Measurements from ENCODE around the gene ADSS1.

ADSS1 gene

GRCh38 chr14:104700225-104700651 lies 23.8 kb upstream of the ADSS1 start:
- DNase-seq (ENCODE audit: low spot score) = no peak

- DNase-seq (ENCODE audit: low spot score) = no peak
Observed at GRCh38 chr14:104700747-104701217, 23.2 kb upstream of the ADSS1 start.

- DNase-seq (ENCODE audit: low spot score) = no peak
Observed at GRCh38 chr14:104701383-104702076, 22.5 kb upstream of the ADSS1 start.

GRCh38 chr14:104702106-104702505 lies 21.9 kb upstream of the ADSS1 start:
- DNase-seq (ENCODE audit: low spot score) = no peak

GRCh38 chr14:104702673-104703072 lies 21.4 kb upstream of the ADSS1 start:
- DNase-seq (ENCODE audit: low spot score) = no peak

- no peak for DNase-seq (ENCODE audit: low spot score)
Observed at GRCh38 chr14:104703269-104703668, 20.8 kb upstream of the ADSS1 start.

- DNase-seq (ENCODE audit: low spot score) = no peak
Observed at GRCh38 chr14:104704252-104704651, 19.8 kb upstream of the ADSS1 start.

GRCh38 chr14:104705340-104706047 lies 18.5 kb upstream of the ADSS1 start:
- DNase-seq (ENCODE audit: low spot score) = no peak

GRCh38 chr14:104706733-104707607 lies 17.1 kb upstream of the ADSS1 start:
- DNase-seq (ENCODE audit: low spot score) = peak; percentile 79

GRCh38 chr14:104707608-104708595 lies 16.1 kb upstream of the ADSS1 start:
- DNase-seq (ENCODE audit: low spot score) = no peak

- DNase-seq (ENCODE audit: low spot score) = peak; percentile 90
Observed at GRCh38 chr14:104708606-104709268, 15.3 kb upstream of the ADSS1 start.

- DNase-seq (ENCODE audit: low spot score) = no peak
Observed at GRCh38 chr14:104709387-104710039, 14.5 kb upstream of the ADSS1 start.

GRCh38 chr14:104710071-104710735 lies 13.8 kb upstream of the ADSS1 start:
- DNase-seq (ENCODE audit: low spot score) = no peak

- no peak for DNase-seq (ENCODE audit: low spot score)
Observed at GRCh38 chr14:104712881-104713734, 10.9 kb upstream of the ADSS1 start.

GRCh38 chr14:104714066-104714465 lies 10.0 kb upstream of the ADSS1 start:
- DNase-seq (ENCODE audit: low spot score) = no peak

GRCh38 chr14:104714681-104715080 lies 9.3 kb upstream of the ADSS1 start:
- no peak for DNase-seq (ENCODE audit: low spot score)

- no peak for DNase-seq (ENCODE audit: low spot score)
Observed at GRCh38 chr14:104715416-104715815, 8.6 kb upstream of the ADSS1 start.

GRCh38 chr14:104715871-104716270 lies 8.2 kb upstream of the ADSS1 start:
- no peak for DNase-seq (ENCODE audit: low spot score)

- DNase-seq (ENCODE audit: low spot score) = no peak
Observed at GRCh38 chr14:104717137-104717536, 6.9 kb upstream of the ADSS1 start.

Measured in AG20443 (cell line).